NT2/D1 (cell line): ENCODE data around the gene FRS2.

ENCODE experiments used
- DNase-seq: peaks from one replicate; pipeline ENCODE4 v3.0.0-alpha.2; 2011; ENCODE audit warnings: low read depth, low spot score
- H3K27me3 ChIP-seq: 2 replicates; pipeline ENCODE4 v1.6.0; 2011; ENCODE audit warnings: mild to moderate bottlenecking; ENCODE audit not compliant: insufficient read length, insufficient read depth
- H3K36me3 ChIP-seq: 2 replicates; pipeline ENCODE4 v1.6.1; 2011; ENCODE audit warnings: mild to moderate bottlenecking, low read length, mixed read lengths; ENCODE audit not compliant: insufficient read depth, insufficient read length
- H3K4me1 ChIP-seq: 2 replicates; pipeline ENCODE4 v1.5.1; 2011; ENCODE audit not compliant: insufficient read depth, insufficient read length
- H3K4me3 ChIP-seq: 2 replicates; pipeline ENCODE4 v1.5.1; 2011; ENCODE audit warnings: low read depth; ENCODE audit not compliant: insufficient read length
- H3K9ac ChIP-seq: 2 replicates; pipeline ENCODE4 v1.6.0; 2011; ENCODE audit warnings: low read depth; ENCODE audit not compliant: insufficient read length
- H3K9me3 ChIP-seq: 2 replicates; pipeline ENCODE4 v1.5.1; 2011; ENCODE audit warnings: mild to moderate bottlenecking, low read length; ENCODE audit not compliant: insufficient read depth
- SUZ12 ChIP-seq: IDR thresholded peaks from 2 replicates; pipeline ENCODE4 v1.6.1; 2011; ENCODE audit not compliant: insufficient read length, insufficient read depth; ENCODE audit errors: extremely low read depth
- YY1 ChIP-seq: IDR thresholded peaks from 2 replicates; pipeline ENCODE4 v1.6.1; 2011; ENCODE audit not compliant: insufficient read length, insufficient read depth
- ZNF274 ChIP-seq: IDR thresholded peaks from 2 replicates; pipeline ENCODE4 v1.6.1; 2011; ENCODE audit warnings: mild to moderate bottlenecking, low read depth, low read length

FRS2 gene

DNA sequence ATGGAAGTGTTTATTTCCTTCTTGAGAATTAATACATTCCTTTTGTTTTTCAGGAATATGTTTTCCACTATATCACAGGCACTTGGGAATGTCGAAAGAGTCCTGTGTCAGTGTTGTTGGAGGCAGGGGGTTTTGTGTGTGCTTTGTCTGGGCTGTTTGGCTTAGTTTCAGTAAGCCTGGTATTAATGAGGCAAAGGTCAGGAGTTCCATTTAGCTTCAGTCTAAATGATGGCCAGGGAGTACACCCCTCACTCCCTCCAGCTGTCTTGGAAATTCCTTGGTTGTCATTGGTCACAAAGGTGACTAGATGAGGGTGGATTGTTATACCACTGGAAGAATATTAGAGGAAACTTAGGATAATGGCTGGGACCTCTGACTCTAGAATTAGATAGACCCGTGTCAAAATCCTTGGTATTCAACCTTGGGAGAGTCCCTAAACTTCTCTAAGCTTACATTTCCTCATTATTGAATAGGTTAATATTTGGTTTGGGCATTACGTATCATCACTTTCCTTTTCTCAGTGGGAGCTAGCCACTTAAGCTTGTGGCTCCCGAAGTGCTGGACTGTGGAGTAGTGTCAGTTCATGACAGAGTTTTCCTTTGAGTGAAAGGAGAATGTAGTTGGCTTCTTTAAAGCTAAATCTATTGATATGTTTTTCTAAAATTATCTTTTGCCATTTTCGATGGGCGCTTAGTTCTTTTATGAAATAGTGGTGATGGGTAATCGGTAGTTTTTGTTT is 5.2 kb downstream of the FRS2 start:
- DNase-seq = no peak
- Histone ChIP-seq H3K27me3 (no peaks in the 10 kb centered on the region), H3K4me3 (no peak overlapping the region), H3K9ac (no peak overlapping the region), H3K9me3 (no peaks in the 10 kb centered on the region), H3K4me1 (no peaks in the 10 kb centered on the region), H3K36me3 (peaks cover 7% of the 10 kb centered on the region)
- TF ChIP-seq SUZ12 (no peak), YY1 (no peak), ZNF274 (no peak)

DNA sequence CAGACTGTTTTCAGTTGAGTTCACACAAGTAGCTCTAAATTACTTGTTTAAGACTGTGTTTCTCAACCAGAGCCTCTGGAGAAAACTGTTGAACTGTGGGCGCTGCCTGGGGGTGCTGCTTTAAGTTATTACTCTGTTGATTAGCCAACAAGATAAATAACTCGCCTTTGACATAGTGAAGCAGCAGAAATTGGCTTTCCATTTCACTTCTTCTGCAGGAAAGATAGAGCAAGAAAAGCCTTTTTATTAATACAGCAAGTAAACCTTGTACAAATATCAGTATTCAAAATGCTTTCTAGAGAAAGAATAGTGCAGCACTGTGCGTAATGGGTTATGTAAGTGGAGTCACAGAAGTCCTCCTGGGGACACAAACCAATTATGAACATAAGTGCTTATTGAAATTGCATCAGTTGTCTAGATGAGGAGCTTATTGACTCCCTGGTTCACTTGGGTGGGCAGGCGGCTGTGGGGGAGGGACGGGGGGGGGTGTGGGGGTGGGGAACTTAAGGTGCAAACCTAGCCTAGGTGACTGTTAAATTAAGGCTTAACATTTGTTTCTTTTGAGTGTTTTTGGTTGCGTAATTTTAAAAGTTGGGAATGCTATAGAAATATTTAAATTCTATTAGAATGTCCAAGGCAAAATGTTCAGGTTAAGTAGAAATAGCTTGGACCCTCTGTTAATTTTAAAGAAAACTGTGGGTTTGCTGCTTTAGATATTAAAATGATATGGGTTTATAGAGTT is 6.3 kb downstream of the FRS2 start:
- no peak for TF ChIP-seq ZNF274
- no peak for TF ChIP-seq SUZ12
- no peak for TF ChIP-seq YY1
- H3K4me3 ChIP-seq = no peak overlapping the region
- DNase-seq = no peak
- H3K9me3 ChIP-seq = no peaks in the 10 kb centered on the region
- H3K9ac ChIP-seq = no peak overlapping the region
- peaks cover 7% of the 10 kb centered on the region for H3K36me3 ChIP-seq
- no peaks in the 10 kb centered on the region for H3K4me1 ChIP-seq
- H3K27me3 ChIP-seq = no peaks in the 10 kb centered on the region

- no peak overlapping the region for H3K9ac ChIP-seq
- no peaks in the 10 kb centered on the region for H3K4me1 ChIP-seq
- TF ChIP-seq ZNF274 (no peak), SUZ12 (no peak), YY1 (no peak)
- H3K9me3 ChIP-seq = no peaks in the 10 kb centered on the region
- no peak overlapping the region for H3K4me3 ChIP-seq
- no peaks in the 10 kb centered on the region for H3K27me3 ChIP-seq
- peaks cover 8% of the 10 kb centered on the region for H3K36me3 ChIP-seq
- DNase-seq = no peak
Measured at GRCh38 chr12:69479675-69480074, 9.5 kb downstream of the FRS2 start.

DNA sequence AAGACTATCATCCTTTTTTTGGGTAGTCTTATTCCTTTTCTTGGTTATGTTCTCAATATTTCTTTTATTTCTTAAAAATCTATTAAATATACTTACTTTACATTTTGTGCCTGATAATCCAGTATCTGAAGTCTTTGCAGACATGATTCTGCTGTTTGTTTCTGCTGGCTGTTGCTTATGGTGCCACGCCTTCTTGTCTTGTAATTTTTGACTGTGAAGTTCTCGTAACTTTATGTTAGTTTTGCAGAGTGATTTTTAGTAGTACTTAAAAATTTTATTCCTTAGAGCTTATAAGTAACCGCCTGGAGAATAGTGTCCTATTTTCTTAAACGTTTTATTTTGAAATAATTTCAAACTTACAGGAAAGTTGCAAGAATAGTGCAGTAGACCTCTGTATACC is 10.5 kb downstream of the FRS2 start:
- DNase-seq = no peak
- Histone ChIP-seq H3K4me1 (no peaks in the 10 kb centered on the region), H3K9me3 (no peaks in the 10 kb centered on the region), H3K36me3 (peaks cover 6% of the 10 kb centered on the region), H3K4me3 (no peak overlapping the region), H3K9ac (no peak overlapping the region), H3K27me3 (no peaks in the 10 kb centered on the region)
- TF ChIP-seq SUZ12 (no peak), ZNF274 (no peak), YY1 (no peak)

DNA sequence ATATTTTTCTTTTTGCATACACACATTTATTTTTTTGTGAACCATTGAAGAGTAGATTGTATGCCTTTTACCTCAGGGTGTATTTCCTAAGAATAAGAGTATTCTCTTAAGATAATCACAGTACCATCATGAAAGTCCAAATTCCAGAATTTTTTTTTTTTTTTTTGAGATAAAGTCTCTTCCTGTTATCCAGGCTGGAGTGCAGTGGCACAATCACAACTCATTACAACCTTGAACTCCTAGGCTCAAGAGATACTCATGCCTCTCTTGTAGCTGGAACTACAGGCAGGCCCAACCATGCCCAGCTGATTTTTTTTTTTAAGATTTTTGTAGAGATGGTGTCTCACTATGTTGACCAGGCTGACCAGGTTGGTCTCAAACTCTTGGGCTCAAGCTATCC is 10.9 kb downstream of the FRS2 start:
- Histone ChIP-seq H3K36me3 (peaks cover 3% of the 10 kb centered on the region), H3K27me3 (no peaks in the 10 kb centered on the region), H3K4me3 (no peak overlapping the region), H3K4me1 (no peaks in the 10 kb centered on the region), H3K9me3 (no peaks in the 10 kb centered on the region), H3K9ac (no peak overlapping the region)
- TF ChIP-seq ZNF274 (no peak), YY1 (no peak), SUZ12 (no peak)
- no peak for DNase-seq

DNA sequence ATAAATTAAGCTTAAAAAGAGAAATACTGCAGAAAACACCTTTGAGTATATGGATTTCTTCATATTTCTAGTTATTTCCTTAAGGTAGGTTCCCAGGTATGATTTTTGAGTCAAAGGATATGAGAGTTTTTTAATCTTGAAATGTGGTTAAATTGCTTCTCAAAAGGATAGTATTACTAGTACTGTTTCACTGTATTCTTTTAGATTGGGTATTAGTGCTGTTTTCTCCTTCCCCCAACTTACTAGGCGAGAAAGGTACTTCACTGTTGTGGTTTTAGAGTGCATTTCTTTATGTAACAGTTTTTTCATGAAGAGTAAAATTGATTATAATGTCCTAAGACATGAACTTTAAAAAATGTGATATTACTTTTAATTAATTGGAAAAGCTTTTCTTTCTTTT is 13.5 kb downstream of the FRS2 start:
- no peak overlapping the region for H3K4me3 ChIP-seq
- H3K9ac ChIP-seq = no peak overlapping the region
- peaks cover 16% of the 10 kb centered on the region for H3K9me3 ChIP-seq
- TF ChIP-seq ZNF274 (no peak), YY1 (no peak), SUZ12 (no peak)
- no peaks in the 10 kb centered on the region for H3K27me3 ChIP-seq
- H3K36me3 ChIP-seq = peaks cover 18% of the 10 kb centered on the region
- no peak for DNase-seq
- no peaks in the 10 kb centered on the region for H3K4me1 ChIP-seq

DNA sequence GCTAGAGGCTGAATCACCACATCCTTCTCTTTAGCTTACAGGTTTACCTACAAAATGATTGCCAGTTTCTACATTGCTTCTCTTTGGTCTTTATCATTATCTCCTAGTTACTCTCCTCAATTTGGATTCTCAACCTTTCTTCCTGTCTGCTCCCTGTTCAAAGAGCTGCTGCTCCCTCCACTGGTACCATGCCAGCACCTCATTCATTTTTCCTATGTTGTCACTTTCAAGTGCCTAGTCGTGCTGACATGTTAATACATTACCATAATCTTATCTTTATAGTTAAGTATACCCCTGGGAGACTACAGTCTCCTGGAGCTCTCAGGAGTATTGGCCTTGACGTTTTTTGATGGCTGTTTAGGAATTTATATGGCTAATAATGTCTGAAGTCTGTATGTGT is 14.2 kb downstream of the FRS2 start:
- Histone ChIP-seq H3K4me3 (no peak overlapping the region), H3K9me3 (peaks cover 16% of the 10 kb centered on the region), H3K9ac (no peak overlapping the region), H3K27me3 (no peaks in the 10 kb centered on the region), H3K4me1 (no peaks in the 10 kb centered on the region), H3K36me3 (peaks cover 18% of the 10 kb centered on the region)
- TF ChIP-seq YY1 (no peak), SUZ12 (no peak), ZNF274 (no peak)
- DNase-seq = no peak
